HG03460 (cell line): ENCODE results near the gene FLAD1.

ENCODE experiments used
- ATAC-seq: cut with Tn5 transposase; IDR thresholded peaks from one replicate; pipeline ENCODE4 v1.9.1; 2021; ENCODE audit not compliant: unreplicated experiment

FLAD1 gene

DNA sequence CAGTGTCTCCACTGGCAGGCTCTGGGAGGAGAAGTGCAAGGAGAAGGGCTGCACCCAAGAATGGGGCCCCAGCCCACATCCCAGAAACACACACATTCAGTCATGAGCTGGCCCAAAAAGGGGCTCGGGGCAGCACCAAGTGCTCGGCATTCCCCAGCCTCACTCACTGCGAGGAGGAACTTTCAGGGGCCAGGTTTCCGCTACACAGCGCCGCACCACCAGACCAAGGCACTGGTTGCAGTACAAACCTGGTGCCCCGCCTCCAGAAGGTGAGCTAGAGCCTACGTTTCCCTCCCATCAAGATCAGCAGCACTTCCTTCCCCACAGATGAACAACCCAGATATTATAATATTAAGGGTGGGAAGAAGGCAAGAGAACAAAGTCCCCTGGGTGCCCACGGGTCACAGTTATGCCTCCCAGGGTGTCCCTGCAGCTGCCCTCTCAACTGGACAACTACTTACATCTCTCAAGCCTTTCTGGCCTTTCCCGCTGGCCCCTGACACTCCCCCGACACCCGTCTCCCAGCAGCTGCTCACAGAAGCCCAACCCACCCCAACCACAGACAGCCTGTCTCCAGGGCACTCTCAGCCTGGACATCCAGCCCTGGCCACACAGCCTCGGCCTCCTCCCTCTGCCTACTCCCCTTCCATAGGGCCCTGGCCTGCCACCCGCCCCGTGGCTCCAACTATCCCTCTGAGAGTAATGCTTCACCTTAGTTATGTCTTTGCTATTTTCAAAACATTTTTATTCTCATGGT is 31.1 kb upstream of the FLAD1 start:
- ATAC-seq, result no peak

DNA sequence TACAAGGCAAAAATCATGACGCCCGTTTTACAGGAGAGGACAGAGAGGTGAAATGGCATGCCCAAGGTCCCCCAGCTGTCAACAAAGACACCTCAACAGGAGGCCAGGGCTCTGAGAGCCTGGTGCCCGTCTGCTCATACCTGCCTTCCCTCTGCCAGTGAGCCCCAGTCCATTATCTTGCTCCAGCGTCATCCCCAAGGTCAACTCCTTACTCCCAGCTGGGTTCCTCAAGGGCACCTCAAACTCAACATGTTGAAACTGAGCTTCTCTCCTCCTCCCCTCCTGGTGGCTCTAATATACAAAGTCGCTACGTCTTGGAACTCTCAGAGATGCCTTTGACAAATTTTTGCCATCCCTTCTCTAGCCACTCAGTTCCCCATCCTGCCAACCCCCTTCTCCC is 30.5 kb upstream of the FLAD1 start:
- ATAC-seq, result no peak

GRCh38 chr1:154953611-154954038 is 29.5 kb upstream of the FLAD1 start:
- ATAC-seq, result no peak

DNA sequence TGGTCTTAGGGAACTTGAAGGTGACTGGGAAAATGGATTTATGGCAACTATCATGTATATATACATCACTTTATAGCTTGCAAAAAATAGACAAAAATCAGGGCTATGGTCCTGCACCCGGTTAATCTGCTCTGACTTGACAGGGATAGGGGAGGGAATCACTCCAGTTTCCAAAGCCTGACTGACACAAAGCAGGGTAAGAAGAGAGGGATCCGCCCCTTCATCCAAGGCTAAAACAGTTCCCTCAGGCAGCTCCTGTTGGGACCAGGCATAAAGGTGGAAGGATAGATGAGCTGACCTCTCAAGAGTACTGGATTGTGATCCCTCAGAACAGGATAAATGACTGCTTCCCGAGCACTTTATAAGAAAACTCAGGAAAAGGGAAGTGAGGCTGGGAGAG is 28.6 kb upstream of the FLAD1 start:
- ATAC-seq, result no peak

DNA sequence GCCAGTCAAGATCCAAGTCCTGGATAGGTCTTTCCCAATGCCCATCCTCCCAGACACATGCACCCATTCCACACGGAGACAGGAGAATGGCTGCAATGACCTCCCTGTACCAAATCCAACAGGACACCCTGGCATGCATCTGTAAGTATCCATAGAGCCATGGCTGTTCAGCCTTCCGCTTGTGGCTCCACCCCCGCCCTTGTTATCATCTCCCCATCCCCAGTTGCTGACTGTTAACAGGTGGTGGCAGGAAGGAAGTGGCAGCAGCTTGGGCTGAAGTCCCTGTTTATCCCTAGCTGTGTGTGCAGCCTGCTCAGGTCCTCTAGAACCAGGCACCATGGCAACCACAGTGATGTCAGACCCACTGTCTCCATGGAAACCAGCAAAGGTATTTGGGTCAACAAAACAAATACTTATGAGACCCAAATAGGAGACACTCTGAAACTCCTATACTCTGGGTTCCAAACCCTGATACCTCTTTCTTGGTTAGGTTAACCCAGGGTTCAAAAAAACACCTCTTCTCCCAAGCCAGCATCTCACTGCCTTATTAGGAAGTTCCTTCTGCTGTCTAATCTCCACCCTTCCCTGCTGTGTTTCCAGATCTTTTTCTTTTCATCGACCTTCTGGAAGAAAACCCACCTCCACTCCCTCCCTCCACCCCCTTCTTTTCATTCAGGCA is 28.0 kb upstream of the FLAD1 start:
- ATAC-seq, result peak; percentile 49

DNA sequence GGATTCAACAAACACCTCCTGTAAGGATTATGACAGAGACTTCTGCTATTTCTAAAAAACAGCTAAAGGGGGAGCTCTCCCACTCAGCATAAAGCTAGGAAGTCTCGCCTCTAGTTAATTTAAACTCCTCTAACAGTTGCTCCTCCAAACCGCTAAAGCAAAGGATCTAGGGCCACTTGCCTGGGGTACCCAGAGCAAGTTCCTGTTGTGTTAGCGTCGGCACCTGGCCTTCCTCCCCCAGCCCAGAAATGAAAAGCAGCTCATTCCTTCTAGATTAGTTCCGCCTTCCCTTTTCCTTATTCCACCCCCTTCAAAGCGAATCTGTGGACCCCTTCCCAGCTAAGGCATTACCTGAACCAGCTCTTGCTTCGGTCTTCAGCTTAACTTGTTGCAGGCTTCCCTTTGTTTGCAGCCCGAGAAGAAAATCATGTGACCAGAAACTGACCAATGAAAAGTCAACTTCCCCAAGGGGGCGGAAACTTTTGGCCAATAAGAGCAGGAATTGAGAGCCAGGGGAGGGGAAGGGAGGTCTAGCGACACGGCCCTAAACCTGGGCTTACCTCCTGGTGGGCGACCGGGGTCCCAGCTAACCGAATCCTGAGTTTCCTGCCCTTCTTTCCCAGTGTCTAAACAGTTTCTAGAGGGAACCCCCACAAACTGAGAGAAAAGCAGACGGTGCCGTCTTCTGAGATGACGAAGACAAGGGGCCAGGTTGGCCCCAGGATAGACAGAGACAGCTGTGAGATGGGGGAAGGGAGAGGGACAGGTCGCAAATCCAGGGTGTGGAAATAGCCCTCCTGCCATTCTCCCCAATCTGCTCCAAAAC is 27.2 kb upstream of the FLAD1 start, which contains the start of gene PBXIP1:
Gene PBXIP1 (minus strand): TSS at position 382 of the 826 bp plus-strand sequence. CDS start 2,378 bp downstream, outside the sequence.
- ATAC-seq, result peak; percentile 58

DNA sequence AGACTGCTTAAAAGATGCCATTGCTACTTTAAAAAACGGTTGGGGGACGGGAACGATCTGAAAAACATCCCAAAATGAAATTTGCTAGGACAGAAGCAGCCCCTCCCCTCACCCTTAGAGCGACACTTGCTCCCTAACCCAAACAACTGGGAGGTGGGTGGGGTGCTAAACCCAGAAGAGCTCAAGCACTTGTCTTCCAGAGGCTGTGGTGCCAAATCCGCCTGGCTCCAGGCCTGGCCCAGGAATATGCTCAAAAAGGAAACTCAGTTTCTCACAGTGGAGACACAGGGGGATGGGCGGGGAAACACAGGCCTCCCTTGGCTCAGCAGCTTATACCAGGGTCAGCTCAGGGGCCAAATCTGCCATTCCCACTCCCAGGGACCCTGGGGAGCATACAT is 26.6 kb upstream of the FLAD1 start:
- ATAC-seq, result no peak

- ATAC-seq, result no peak
Observed at GRCh38 chr1:154957091-154957657, 26.0 kb upstream of the FLAD1 start.

GRCh38 chr1:154958036-154958435 is 25.1 kb upstream of the FLAD1 start:
- no peak for ATAC-seq

DNA sequence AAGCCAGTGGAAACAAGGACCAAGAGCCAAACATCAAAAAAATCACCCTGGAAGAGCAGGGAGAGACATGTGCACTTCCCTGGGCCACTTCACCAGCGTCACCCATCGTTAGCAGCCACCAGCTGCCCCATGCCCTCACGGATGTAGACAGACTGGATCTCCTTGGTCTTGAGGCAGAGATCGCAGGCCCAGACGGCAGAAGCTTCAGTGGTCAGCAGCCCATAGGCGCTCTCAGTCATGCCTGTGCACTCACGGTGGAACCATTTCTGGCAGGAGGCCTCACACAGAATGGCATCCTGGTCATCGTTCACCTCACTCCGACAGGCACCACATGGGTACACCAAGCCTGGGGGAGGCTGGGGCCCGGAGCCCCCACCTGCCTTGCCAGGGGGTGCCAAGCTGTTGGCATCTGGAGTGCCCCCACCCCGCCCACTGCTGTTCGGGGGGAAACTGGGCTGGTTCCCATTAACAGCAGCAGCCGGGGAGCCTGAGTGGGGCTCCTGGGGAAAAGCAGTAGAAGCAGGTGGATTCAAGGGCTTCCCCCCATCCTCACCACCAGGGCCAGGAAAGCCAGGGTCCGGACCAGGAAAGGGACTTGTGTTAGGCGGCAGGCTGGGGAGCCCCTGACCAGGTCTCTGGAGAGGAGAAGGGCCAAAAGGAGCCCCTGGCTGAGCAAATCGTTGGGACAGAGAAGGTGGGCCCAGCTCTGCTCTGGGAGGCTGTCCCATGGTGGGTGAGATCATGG is 24.3 kb upstream of the FLAD1 start:
- ATAC-seq, result no peak

GRCh38 chr1:154959426-154959780 is 23.7 kb upstream of the FLAD1 start:
- no peak for ATAC-seq

- ATAC-seq, result no peak
Observed at GRCh38 chr1:154960446-154961136, 22.6 kb upstream of the FLAD1 start.

DNA sequence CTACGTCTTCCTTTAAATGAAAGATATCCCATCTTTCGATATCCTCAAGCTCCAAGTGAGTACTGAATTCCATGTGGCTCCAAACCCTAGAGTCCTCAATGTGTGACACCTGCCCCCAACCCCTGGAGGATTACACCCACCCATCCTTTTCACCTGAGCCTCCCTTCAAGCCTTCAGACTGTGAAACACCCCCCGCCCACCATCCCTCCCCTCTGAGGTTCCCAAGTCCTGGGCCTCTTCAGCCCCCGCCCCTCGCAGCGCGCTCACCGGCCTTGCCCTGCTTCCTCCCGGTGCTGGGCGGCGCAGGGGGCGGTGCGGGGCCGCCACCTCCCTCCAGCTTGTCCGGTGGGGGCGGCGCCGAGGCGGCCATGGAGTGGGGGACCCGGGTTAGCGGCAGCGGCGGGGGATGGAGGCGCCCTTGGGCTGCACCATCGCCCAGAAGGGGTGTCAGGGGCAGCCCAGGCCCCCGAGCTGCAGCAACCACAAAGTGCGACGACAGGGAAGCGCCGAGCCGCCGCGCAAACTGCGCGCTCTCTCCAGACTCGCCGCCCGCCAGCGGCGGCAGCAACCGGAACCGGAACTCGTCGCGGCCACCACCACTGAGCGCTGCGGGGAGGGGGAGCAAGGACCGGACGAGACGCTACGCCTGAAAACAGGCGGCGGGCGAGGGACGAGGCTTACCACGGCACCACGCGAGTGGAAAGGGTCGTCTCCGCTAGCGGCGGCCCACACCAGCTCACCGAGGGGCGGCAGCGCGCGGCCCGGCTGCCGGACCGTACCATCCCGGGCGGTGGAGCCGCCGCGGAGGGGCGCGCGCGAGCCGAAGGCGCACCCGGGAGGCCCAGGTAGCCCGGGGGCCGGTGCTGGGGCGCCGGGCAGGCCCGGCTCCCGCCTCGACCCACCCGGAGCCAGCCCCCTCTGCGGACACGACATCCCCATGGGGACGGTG is 21.7 kb upstream of the FLAD1 start, which contains the start of gene PYGO2:
Gene PYGO2 (minus strand): TSS at position 576 of the 949 bp plus-strand sequence. CDS start 206 bp downstream, at position 370.
- peak; percentile 69 for ATAC-seq

- ATAC-seq, result no peak
Observed at GRCh38 chr1:154962156-154962749, 20.9 kb upstream of the FLAD1 start.

DNA sequence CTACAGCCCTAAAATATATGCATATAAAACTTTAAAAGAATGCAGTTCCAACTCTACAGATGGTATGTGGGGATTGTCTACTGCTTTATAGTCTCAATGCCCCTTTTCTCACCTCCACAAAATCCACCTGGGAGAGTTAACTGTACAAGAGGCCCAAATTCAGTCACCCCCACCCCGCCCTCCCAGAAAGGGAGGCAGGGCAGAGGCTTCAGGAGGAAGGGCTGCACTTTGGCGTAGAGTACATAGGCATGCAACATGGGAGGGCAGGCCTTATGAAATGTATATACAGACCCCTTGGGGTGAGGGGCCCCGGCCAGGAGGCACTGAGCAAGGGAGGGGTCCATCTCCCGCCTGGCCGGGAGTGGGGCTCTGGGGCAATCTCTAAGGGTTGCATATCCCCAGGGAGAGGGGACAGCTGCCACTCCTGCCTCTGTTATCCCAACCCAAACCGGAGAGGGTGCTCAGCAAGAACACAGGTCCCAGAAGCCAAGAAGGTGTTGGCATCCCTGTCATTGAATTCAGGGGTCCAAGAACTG is 20.3 kb upstream of the FLAD1 start:
- ATAC-seq, result no peak

GRCh38 chr1:154963643-154964042 is 19.5 kb upstream of the FLAD1 start:
- ATAC-seq, result no peak

DNA sequence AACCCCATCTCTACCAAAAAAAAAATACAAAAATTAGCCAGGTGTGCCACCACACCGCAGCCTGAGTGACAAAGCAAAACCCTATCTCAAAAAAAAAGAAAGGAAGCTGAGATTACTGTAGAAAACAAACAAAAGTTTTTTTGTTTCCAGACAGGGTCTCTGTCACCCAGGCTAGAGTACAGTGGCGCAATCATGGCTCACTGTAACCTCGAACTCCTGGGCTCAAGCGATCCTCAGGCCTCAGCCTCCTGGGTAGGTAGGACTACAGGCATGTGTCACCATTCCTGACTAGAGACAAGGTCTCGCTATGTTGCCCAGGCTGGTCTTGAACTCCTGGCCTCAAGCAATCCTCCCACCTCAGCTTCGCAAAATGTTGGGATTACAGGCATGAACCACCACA is 18.8 kb upstream of the FLAD1 start:
- ATAC-seq, result no peak

GRCh38 chr1:154966111-154966510 is 17.0 kb upstream of the FLAD1 start:
- no peak for ATAC-seq
